PFSK-1 (cell line): Measurements from ENCODE around the gene DIPK2A.

Source experiments
- FOXP2 ChIP-seq: optimal IDR thresholded peaks from 2 replicates; pipeline ENCODE3; 2011; ENCODE audit warnings: borderline replicate concordance, control low read depth, inconsistent platforms; ENCODE audit not compliant: insufficient read depth; ENCODE audit errors: extremely low read length, extremely low read depth
- POLR2AphosphoS5 ChIP-seq: IDR thresholded peaks from 2 replicates; pipeline ENCODE4 v1.6.1; 2012; ENCODE audit warnings: low read depth, mild to moderate bottlenecking, control low read depth, low read length, moderate library complexity
- REST ChIP-seq, 2 experiments: IDR thresholded peaks; 2 replicates each; pipeline versions ENCODE4 v1.6.1 to v1.8.0; 2011 to 2012; ENCODE audit warnings: low read depth in 2 of 2, low read length in 2 of 2, control low read depth in 1 of 2, inconsistent platforms in 1 of 2, mild to moderate bottlenecking in 1 of 2, moderate library complexity in 1 of 2; ENCODE audit not compliant: insufficient read depth in 1 of 2
- SIN3A ChIP-seq: IDR thresholded peaks from 2 replicates; pipeline ENCODE4 v1.6.1; 2012; ENCODE audit warnings: mild to moderate bottlenecking, low read length, moderate library complexity, borderline replicate concordance; ENCODE audit not compliant: insufficient read depth
- TAF1 ChIP-seq: IDR thresholded peaks from 2 replicates; pipeline ENCODE4 v1.6.1; 2012; ENCODE audit warnings: low read length, control low read depth, borderline replicate concordance; ENCODE audit not compliant: insufficient read depth

The DIPK2A gene

GRCh38 chr3:143934791-143935190 lies 36.8 kb upstream of the DIPK2A start:
- TF ChIP-seq POLR2AphosphoS5 (no peak), SIN3A (no peak), TAF1 (no peak), FOXP2 (no peak), REST (IDR thresholded peaks at IDR 0.05; ENCODE audit: insufficient read depth in 1 of 2, low read depth in 2 of 2, low read length in 2 of 2) (no peak)

GRCh38 chr3:143935678-143936077 lies 35.9 kb upstream of the DIPK2A start:
- TF ChIP-seq SIN3A (no peak), FOXP2 (no peak), REST (IDR thresholded peaks at IDR 0.05; ENCODE audit: insufficient read depth in 1 of 2, low read depth in 2 of 2, low read length in 2 of 2) (no peak), POLR2AphosphoS5 (no peak), TAF1 (no peak)

- TF ChIP-seq TAF1 (no peak), SIN3A (no peak), FOXP2 (no peak), POLR2AphosphoS5 (no peak), REST (IDR thresholded peaks at IDR 0.05; ENCODE audit: insufficient read depth in 1 of 2, low read depth in 2 of 2, low read length in 2 of 2) (no peak)
These were observed 20.8 kb upstream of the DIPK2A start for GRCh38 chr3:143950810-143951209.

- no peak for TF ChIP-seq REST (IDR thresholded peaks at IDR 0.05; ENCODE audit: insufficient read depth in 1 of 2, low read depth in 2 of 2, low read length in 2 of 2)
- no peak for TF ChIP-seq TAF1
- TF ChIP-seq POLR2AphosphoS5 = no peak
- no peak for TF ChIP-seq FOXP2
- TF ChIP-seq SIN3A = no peak
These were observed 20.2 kb upstream of the DIPK2A start for GRCh38 chr3:143951351-143951971.
